GM12801 (cell line): ENCODE measurements around the gene PPA1.

Source experiments
- CTCF ChIP-seq: IDR thresholded peaks from one replicate; pipeline ENCODE4 v1.5.1; 2011; ENCODE audit warnings: control low read depth; ENCODE audit not compliant: insufficient read length; ENCODE audit errors: extremely low read depth

Gene PPA1

DNA sequence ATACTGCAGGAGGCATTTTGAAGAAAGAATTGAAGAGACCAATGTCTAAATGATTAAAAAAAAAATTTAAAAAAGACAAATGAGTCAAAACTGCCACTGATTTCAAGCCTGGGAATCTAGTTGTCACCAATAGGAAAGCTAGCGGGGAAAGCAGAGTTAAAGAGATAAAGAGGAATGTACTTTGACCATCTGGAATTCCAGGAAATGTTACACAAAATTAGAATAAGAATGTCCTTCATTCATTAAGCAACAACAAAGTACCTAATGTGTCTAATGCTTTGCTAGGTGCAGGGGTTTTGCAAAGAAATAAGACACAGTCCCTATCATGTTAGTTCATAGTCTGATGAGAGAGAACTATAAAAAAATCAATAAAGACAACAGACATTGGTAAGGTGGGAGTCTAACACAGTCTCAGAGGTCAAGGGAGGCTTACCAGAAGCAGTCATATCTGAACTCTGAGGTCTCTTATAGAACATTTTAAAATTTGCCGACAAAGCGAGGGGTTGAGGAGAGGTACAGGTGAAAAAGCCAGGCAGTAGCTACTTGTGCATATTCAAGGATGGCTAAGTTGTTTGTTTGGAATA is 77.9 kb downstream of the PPA1 start:
- no peak for TF ChIP-seq CTCF
